Neuronal stem cell (in vitro differentiated cells): ENCODE results near the gene SUN1.
"Not testable (repeated sequence)": the region's sequence is repeated elsewhere in the genome, so short reads cannot be mapped to it uniquely, and the experiment has no call there.

ENCODE experiments used
- DNase-seq: peaks from one replicate; pipeline ENCODE4 v3.0.0-alpha.2; 2013; ENCODE audit warnings: low spot score
- H2AFZ ChIP-seq: one replicate; pipeline ENCODE4 v1.6.1; 2013; ENCODE audit warnings: mild to moderate bottlenecking, low read length, inconsistent platforms
- H2AK5ac ChIP-seq: 2 replicates; pipeline ENCODE4 v1.6.1; 2013; ENCODE audit warnings: low read depth, mild to moderate bottlenecking, inconsistent platforms, low read length, moderate library complexity, mixed read lengths
- H2BK120ac ChIP-seq: 2 replicates; pipeline ENCODE4 v1.6.1; 2013; ENCODE audit warnings: low read depth, mild to moderate bottlenecking, inconsistent platforms, low read length, moderate library complexity, mixed read lengths
- H2BK12ac ChIP-seq: one replicate; pipeline ENCODE4 v1.6.1; 2013; ENCODE audit warnings: low read length, inconsistent platforms
- H2BK15ac ChIP-seq: 2 replicates; pipeline ENCODE4 v1.6.1; 2013; ENCODE audit warnings: mild to moderate bottlenecking, low read length, inconsistent platforms, mixed read lengths
- H2BK5ac ChIP-seq: one replicate; pipeline ENCODE4 v1.6.1; 2013; ENCODE audit warnings: inconsistent platforms, mild to moderate bottlenecking, low read length, moderate library complexity
- H3K14ac ChIP-seq: one replicate; pipeline ENCODE4 v1.6.1; 2013; ENCODE audit warnings: low read length, inconsistent platforms
- H3K18ac ChIP-seq: 2 replicates; pipeline ENCODE4 v1.6.1; 2013; ENCODE audit warnings: low read length, inconsistent platforms
- H3K23ac ChIP-seq: 2 replicates; pipeline ENCODE4 v1.6.1; 2013; ENCODE audit warnings: low read depth, mild to moderate bottlenecking, mixed read lengths, low read length, inconsistent platforms; ENCODE audit not compliant: poor library complexity
- H3K27ac ChIP-seq: replicated peaks from 3 replicates; pipeline ENCODE4 v1.5.1; 2013; ENCODE audit warnings: low read length, inconsistent platforms
- H3K27me3 ChIP-seq, 3 experiments: 2 replicates each; pipeline ENCODE4 v1.6.1; 2013; ENCODE audit warnings: low read length in 3 of 3, mild to moderate bottlenecking in 2 of 3, inconsistent platforms in 1 of 3, low read depth in 1 of 3, mixed read lengths in 1 of 3, moderate library complexity in 1 of 3; ENCODE audit not compliant: control insufficient read depth in 3 of 3, insufficient read depth in 3 of 3
- H3K36me3 ChIP-seq, 2 donors: replicated peaks in 1 of 2; 2 replicates each; pipeline ENCODE4 v1.6.1; 2013; ENCODE audit warnings: low read length in 2 of 2; ENCODE audit not compliant: control insufficient read depth in 2 of 2, insufficient read depth in 2 of 2
- H3K4ac ChIP-seq: 2 replicates; pipeline ENCODE4 v1.6.1; 2013; ENCODE audit warnings: inconsistent platforms, mild to moderate bottlenecking, low read length, moderate library complexity
- H3K4me1 ChIP-seq, 2 donors: 1 replicate in 1 of 2; 2 replicates in 1 of 2; pipeline ENCODE4 v1.6.1; 2013; ENCODE audit warnings: low read length in 2 of 2, low read depth in 1 of 2; ENCODE audit not compliant: control insufficient read depth in 2 of 2, insufficient read depth in 1 of 2
- H3K4me2 ChIP-seq: one replicate; pipeline ENCODE4 v1.6.1; 2013; ENCODE audit warnings: mild to moderate bottlenecking, low read length, inconsistent platforms; ENCODE audit not compliant: insufficient read depth, poor library complexity, severe bottlenecking
- H3K4me3 ChIP-seq, 2 donors: 2 replicates each; pipeline ENCODE4 v1.5.1; 2013; ENCODE audit warnings: low read length in 2 of 2, mild to moderate bottlenecking in 2 of 2, inconsistent platforms in 1 of 2, moderate library complexity in 1 of 2
- H3K79me1 ChIP-seq: one replicate; pipeline ENCODE4 v1.6.1; 2013; ENCODE audit warnings: low read depth, mild to moderate bottlenecking, inconsistent platforms, low read length, moderate library complexity
- H3K9ac ChIP-seq: one replicate; pipeline ENCODE4 v1.6.1; 2013; ENCODE audit warnings: mild to moderate bottlenecking, low read depth, low read length, inconsistent platforms; ENCODE audit not compliant: poor library complexity
- H3K9me3 ChIP-seq, 2 donors: replicated peaks in 1 of 2; 2 replicates each; pipeline versions ENCODE3 to v1.6.1; 2013; ENCODE audit warnings: low read length in 2 of 2, mild to moderate bottlenecking in 2 of 2, inconsistent platforms in 1 of 2, low read depth in 1 of 2, mixed read lengths in 1 of 2, moderate library complexity in 1 of 2; ENCODE audit not compliant: control insufficient read depth in 2 of 2, insufficient read depth in 1 of 2
- H4K8ac ChIP-seq: one replicate; pipeline ENCODE4 v1.6.1; 2013; ENCODE audit warnings: low read depth, mild to moderate bottlenecking, inconsistent platforms, low read length, moderate library complexity
- H4K91ac ChIP-seq: one replicate; pipeline ENCODE4 v1.6.1; 2013; ENCODE audit warnings: low read length, low read depth, mild to moderate bottlenecking, inconsistent platforms; ENCODE audit not compliant: poor library complexity
- WGBS, 2 donors: extraction: QIAGEN DNeasy Blood & Tissue Kit; methylation state at CpG; one replicate each; pipeline ENCODE4 v1.1.7; 2013; ENCODE audit warnings: missing lambda C conversion rate in 2 of 2, mixed read lengths in 1 of 2; ENCODE audit not compliant: insufficient read length in 2 of 2, insufficient replicate concordance in 1 of 2; ENCODE audit errors: extremely low coverage in 2 of 2; 5-methylcytosine and 5-hydroxymethylcytosine counted together

Gene SUN1

DNA sequence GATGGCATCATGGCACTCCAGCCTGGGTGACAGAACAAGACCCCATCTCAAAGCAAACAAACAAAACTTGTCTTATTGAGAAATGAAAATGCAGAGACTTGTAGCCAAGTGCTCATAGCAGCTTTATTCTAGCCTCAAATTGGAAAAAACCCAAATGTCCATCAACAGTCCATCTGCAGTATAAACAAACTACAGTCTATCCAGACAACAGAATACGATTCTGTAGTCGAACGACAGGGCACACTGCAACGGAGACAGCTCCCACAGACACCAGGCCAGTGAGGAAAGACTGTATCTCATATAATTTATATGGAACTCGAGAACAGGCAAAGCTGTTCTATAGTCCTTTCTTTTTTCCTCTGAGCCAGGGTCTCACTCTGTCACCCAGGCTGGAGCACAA is 40.8 kb upstream of the SUN1 start:
- no peak overlapping the region for H4K91ac ChIP-seq
- H3K9ac ChIP-seq, result no peak overlapping the region
- H3K4me3 ChIP-seq, result no peak overlapping the region
- H3K23ac ChIP-seq, result no peak overlapping the region
- no peak overlapping the region for H2BK15ac ChIP-seq
- no peaks in the 10 kb centered on the region for H3K9me3 ChIP-seq
- no peaks in the 10 kb centered on the region for H3K4me1 ChIP-seq
- H3K27ac ChIP-seq, result no peak overlapping the region
- no peak overlapping the region for H2AK5ac ChIP-seq
- no peak overlapping the region for H3K4ac ChIP-seq
- H2BK120ac ChIP-seq, result no peak overlapping the region
- H3K36me3 ChIP-seq, result peaks cover 2 to 20% of the 10 kb centered on the region in 2 donors
- H3K79me1 ChIP-seq, result no peaks in the 10 kb centered on the region
- H2BK12ac ChIP-seq, result no peak overlapping the region
- WGBS, 2 donors, result no CpG with 5 or more reads among the region's 5 CpGs
- H2AFZ ChIP-seq, result no peak overlapping the region
- no peak overlapping the region for H4K8ac ChIP-seq
- H3K14ac ChIP-seq, result no peak overlapping the region
- no peak overlapping the region for H2BK5ac ChIP-seq
- no peak overlapping the region for H3K18ac ChIP-seq
- no peak overlapping the region for H3K4me2 ChIP-seq
- no peaks in the 10 kb centered on the region for H3K27me3 ChIP-seq
- DNase-seq, result no peak

DNA sequence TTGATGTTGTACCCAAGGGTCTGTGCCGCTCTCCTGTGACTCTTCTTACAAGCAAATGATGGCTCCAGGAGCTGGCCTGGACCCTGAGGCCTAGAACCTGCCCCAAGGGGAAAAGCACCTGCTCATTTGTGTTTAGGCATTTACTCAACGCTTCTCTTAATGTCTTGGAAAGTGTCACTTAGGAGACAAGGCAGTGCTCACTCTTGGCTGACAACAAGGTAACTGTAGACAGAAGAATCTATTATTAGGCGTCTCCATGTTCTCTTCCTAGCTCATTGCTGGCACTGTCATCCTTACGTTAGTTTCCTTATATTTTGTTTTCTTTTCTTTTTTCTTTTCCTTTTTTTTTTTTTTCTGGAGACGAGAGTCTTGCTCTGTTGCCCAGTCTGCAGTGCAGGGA is 38.1 kb upstream of the SUN1 start:
- Histone ChIP-seq H2BK5ac (no peak overlapping the region), H4K8ac (no peak overlapping the region), H3K4me1 (no peaks in the 10 kb centered on the region), H3K4me2 (no peak overlapping the region), H2BK120ac (no peak overlapping the region), H3K79me1 (no peaks in the 10 kb centered on the region), H3K14ac (no peak overlapping the region), H3K4me3 (no peak overlapping the region), H3K23ac (no peak overlapping the region), H3K36me3 (peaks cover 0 to 5% of the 10 kb centered on the region in 2 donors), H3K9ac (no peak overlapping the region), H4K91ac (no peak overlapping the region), H3K4ac (no peak overlapping the region), H2BK15ac (no peak overlapping the region), H2AK5ac (no peak overlapping the region), H2BK12ac (no peak overlapping the region), H3K27me3 (no peaks in the 10 kb centered on the region), H3K18ac (no peak overlapping the region), H3K9me3 (no peaks in the 10 kb centered on the region), H2AFZ (no peak overlapping the region), H3K27ac (no peak overlapping the region)
- no peak for DNase-seq
- WGBS, 2 donors, result no CpG with 5 or more reads among the region's 5 CpGs

DNA sequence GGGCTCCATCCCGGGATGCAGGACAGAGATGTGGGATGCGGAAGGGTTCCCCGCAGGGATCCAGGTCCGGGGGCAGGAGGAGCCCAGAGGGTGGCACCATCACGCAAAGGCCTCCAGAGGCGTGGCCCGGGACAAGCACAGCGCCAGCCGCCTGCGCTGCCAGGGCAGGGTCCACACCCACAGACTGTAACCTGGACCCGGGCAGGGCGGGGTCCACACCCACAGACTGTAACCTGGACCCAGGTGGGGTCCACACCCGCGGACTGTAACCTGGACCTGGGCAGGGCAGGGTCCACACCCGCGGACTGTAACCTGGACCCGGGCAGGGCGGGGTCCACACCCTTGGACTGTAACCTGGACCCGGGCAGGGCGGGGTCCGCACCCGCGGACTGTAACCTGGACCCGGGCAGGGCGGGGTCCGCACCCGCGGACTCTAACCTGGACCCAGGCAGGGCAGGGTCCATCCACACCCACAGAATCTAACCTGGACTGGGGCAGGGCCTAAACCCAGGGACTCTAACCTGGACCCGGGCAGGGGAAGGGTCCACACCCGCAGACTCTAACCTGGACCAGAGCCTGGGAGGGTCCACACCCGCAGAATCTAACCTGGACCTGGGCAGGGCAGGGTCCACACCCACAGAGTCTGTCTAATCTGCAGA is 37.5 kb upstream of the SUN1 start:
- no peak overlapping the region for H2AK5ac ChIP-seq
- H3K27me3 ChIP-seq, result no peaks in the 10 kb centered on the region
- DNase-seq, result no peak
- no peaks in the 10 kb centered on the region for H3K79me1 ChIP-seq
- no peak overlapping the region for H3K14ac ChIP-seq
- H3K4me3 ChIP-seq, result no peak overlapping the region
- no peak overlapping the region for H2BK5ac ChIP-seq
- H3K23ac ChIP-seq, result no peak overlapping the region
- no peak overlapping the region for H3K9ac ChIP-seq
- H2BK12ac ChIP-seq, result no peak overlapping the region
- no peak overlapping the region for H4K8ac ChIP-seq
- H3K4ac ChIP-seq, result no peak overlapping the region
- no peaks in the 10 kb centered on the region for H3K36me3 ChIP-seq
- no peak overlapping the region for H2BK120ac ChIP-seq
- H3K4me2 ChIP-seq, result no peak overlapping the region
- no CpG with 5 or more reads among the region's 31 CpGs for WGBS, 2 donors
- H3K9me3 ChIP-seq, result no peaks in the 10 kb centered on the region
- H3K27ac ChIP-seq, result no peak overlapping the region
- peak overlapping the region; percentile 17 for H3K18ac ChIP-seq
- no peak overlapping the region for H2BK15ac ChIP-seq
- no peak overlapping the region for H4K91ac ChIP-seq
- H3K4me1 ChIP-seq, result no peaks in the 10 kb centered on the region
- H2AFZ ChIP-seq, result no peak overlapping the region

DNA sequence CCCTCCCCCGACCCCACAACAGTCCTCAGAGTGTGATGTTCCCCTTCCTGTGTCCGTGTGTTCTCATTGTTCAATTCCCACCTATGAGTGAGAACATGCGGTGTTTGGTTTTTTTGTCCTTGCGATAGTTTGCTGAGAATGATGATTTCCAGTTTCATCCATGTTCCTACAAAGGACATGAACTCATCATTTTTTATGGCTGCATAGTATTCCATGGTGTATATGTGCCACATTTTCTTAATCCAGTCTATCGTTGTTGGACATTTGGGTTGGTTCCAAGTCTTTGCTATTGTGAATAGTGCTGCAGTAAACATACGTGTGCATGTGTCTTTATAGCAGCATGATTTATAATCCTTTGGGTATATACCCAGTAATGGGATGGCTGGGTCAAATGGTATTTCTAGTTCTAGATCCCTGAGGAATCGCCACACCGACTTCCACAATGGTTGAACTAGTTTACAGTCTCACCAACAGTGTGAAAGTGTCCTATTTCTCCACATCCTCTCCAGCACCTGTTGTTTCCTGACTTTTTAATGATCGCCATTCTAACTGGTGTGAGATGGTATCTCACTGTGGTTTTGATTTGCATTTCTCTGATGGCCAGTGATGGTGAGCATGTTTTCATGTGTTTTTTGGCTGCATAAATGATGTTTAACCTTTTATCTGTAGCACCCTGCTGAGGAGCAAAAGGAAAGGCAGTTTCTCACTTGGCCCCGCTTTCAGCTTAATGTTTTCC is 35.7 kb upstream of the SUN1 start:
- H3K4me1 ChIP-seq, H2BK5ac ChIP-seq, H3K14ac ChIP-seq, H2AFZ ChIP-seq, DNase-seq, H3K9ac ChIP-seq, H2AK5ac ChIP-seq, H3K27me3 ChIP-seq, H4K8ac ChIP-seq, H2BK12ac ChIP-seq, H4K91ac ChIP-seq, H3K18ac ChIP-seq, H3K9me3 ChIP-seq, H3K4me2 ChIP-seq, H2BK120ac ChIP-seq, H3K27ac ChIP-seq, H2BK15ac ChIP-seq, H3K4ac ChIP-seq, H3K4me3 ChIP-seq, H3K23ac ChIP-seq, H3K79me1 ChIP-seq, H3K36me3 ChIP-seq: not testable (repeated sequence)
- WGBS, 2 donors, result no CpG with 5 or more reads among the region's 10 CpGs
